Articular chondrocyte of knee joint (primary cell): ENCODE measurements around the gene VMAC. TPM values are rescaled to one million over a fixed set of nuclear protein-coding genes. Genes with fewer than 3 reads are reported as not detected.

Experiments used
- total RNA-seq: library from RNA; depleted of rRNA; stranded (reverse); fragments of >200 nt; gene quantifications from 2 replicates; pipeline ENCODE4 v1.2.3, GENCODE V29; 2012

The VMAC gene
- 6.4 and 6.5 TPM in 2 replicates for total RNA-seq

DNA sequence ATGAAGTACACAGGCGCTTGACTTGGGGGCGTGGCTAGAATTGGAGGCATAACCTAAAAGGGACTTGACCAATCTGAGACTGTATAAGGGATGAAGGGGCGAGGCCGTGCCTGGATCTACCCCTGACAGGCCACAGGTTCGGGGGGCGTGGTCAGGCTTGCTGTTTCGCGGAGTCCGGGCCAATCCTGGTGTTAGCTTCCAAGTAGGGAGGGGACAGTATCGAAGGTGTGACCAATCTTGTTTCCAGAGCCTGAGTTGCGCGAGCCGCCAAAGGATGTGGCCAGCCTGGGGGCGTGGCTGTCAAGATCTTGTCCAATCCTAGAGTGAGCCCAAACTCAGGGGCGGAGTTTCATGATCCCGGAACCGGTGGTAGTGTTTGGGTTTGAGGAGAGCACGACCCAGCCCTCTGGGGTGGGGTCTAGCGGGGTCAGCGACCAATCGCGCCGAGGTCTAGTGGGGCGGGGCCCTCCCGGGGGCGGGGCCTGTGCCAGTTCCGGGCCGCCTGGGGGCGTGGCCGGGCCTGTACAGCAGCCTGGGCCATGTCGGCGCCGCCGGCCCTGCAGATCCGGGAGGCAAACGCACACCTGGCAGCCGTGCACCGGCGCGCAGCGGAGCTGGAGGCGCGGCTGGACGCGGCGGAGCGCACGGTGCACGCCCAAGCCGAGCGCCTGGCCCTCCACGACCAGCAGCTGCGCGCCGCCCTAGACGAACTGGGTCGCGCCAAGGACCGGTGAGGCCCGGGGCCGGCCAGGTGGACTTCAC lies at the start of gene VMAC:
Gene VMAC (plus strand): TSS at position 521 of the 762 bp plus-strand sequence. CDS start 19 bp downstream, at position 540.

DNA sequence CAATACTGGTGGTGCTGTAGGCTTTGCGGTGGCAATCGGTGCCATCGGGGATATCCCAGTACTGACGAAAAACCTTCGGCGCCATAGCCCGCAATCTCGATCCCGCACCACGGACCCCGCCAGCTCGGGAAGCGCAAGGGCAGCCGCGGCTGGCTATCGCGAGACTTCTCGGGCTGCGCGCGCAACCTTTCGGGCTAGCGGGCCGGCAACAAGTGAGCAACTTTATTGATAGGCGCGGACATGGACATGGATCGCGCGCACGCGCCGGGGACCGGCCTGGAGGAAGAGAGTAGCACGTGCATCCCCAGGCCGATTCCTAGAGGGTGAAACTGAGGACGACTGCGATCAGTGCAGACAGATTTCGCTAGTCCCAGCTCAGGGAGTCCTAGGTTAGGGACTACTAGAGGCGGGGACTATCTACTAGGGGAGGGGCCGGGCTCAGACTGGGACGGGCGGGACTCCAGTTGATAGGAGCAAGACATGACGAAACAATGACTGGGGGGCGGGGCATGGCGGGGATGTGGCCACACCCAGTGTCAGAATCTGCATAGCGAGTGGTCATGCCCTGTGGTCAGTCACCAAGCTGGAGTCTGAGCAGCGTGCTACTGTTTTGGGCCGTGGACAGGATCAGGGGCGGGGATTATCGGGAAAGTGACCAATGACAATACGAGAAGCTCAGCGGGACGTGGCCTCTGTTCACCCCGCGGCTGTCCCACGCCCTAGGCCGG lies 884 bp upstream of the VMAC start, which contains the start of gene NDUFA11:
Gene NDUFA11 (minus strand): TSS at position 167 of the 728 bp plus-strand sequence. CDS start 82 bp downstream, at position 85.

DNA sequence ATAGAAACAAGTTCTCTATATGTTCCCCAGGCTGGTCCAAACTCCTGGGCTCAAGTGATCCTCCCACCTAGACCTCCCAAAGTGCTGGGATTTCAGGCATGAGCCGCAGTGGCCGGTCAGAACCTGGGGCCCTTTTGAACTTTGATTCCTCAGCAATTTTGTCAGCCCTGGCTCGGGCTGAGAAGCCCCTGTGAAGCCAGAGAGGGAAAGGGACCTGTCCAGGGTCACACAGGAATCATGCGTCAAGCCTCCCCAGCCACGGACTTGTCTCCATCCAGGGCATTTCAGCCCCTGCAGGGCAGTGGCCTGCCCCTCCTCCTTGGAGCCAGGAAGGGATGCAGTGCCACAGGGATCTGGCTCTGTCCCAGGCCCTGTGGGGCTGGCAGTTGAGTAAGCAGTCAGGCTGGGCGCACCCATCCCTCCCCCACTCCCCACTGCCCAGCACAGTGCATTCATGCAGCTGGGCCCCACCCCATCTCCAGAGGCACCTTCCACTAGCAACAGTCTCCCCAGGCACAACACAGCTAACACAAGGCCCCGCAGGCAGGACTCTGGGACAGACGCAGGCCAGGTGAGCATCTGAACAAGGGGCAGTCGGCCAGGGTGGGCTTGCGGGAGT lies 9.2 kb downstream of the VMAC start, which contains the start of gene CAPS:
Gene CAPS (plus strand): TSS at position 516 of the 619 bp plus-strand sequence. CDS start 153 bp downstream, outside the sequence.

Other genes starting within 250 kb of the VMAC start
- gene MICOS13, start 224.4 kb upstream of the VMAC start, total RNA-seq, result 20.0 and 22.2 TPM in 2 replicates
- 8.4 and 9.2 TPM in 2 replicates for gene HSD11B1L, start 223.8 kb upstream of the VMAC start, total RNA-seq
- 187 and 273 TPM in 2 replicates for gene RPL36, start 214.6 kb upstream of the VMAC start, total RNA-seq
- gene LONP1, start 184.7 kb upstream of the VMAC start, total RNA-seq, result 49.0 and 70.6 TPM in 2 replicates
- gene CATSPERD, start 184.2 kb upstream of the VMAC start, total RNA-seq, result not detected in 2 replicates
- 0.11 and 0.39 TPM in 2 replicates for gene PRR22, start 120.1 kb upstream of the VMAC start, total RNA-seq
- 18.7 and 23.8 TPM in 2 replicates for gene DUS3L, start 113.7 kb upstream of the VMAC start, total RNA-seq
- 0.13 TPM in 1 of 2 replicates, not detected in the other for gene NRTN, start 99.8 kb upstream of the VMAC start, total RNA-seq
- not detected in 2 replicates for gene FUT6, start 65.2 kb upstream of the VMAC start, total RNA-seq
- not detected in 2 replicates for gene FUT3, start 53.4 kb upstream of the VMAC start, total RNA-seq
- gene FUT5, start 34.3 kb upstream of the VMAC start, total RNA-seq, result not detected in 2 replicates
- 158 and 217 TPM in 2 replicates for gene NDUFA11, start 1.1 kb upstream of the VMAC start, total RNA-seq
- 23.3 and 28.1 TPM in 2 replicates for gene CAPS, start 9.4 kb downstream of the VMAC start, total RNA-seq
- 43.4 and 53.2 TPM in 2 replicates for gene RANBP3, start 73.3 kb downstream of the VMAC start, total RNA-seq
- gene RFX2, start 205.6 kb downstream of the VMAC start, total RNA-seq, result 13.5 and 15.0 TPM in 2 replicates
- 0.32 and 0.39 TPM in 2 replicates for gene ACSBG2, start 230.8 kb downstream of the VMAC start, total RNA-seq